HepG2 (cell line): ENCODE data around the gene SSNA1. TPM values are rescaled to one million over a fixed set of nuclear protein-coding genes. Genes with fewer than 3 reads are reported as not detected.

Experiments used
- ATAD3A ChIP-seq: sonication (generic); formaldehyde crosslinking; IDR thresholded peaks from 2 replicates; pipeline ENCODE4 v1.4.0; 2020; ENCODE audit warnings: missing genetic modification reagents
- CC2D1A ChIP-seq: sonication (generic); formaldehyde crosslinking; IDR thresholded peaks from 2 replicates; pipeline ENCODE4 v1.8.1; 2023; ENCODE audit warnings: mild to moderate bottlenecking, missing genetic modification reagents
- CEBPB ChIP-seq: IDR thresholded peaks from 2 replicates; pipeline ENCODE4 v1.6.1; 2011; ENCODE audit warnings: low read depth, low read length, improper control_type of control experiment, borderline replicate concordance
- ISL2 ChIP-seq: sonication (generic); formaldehyde crosslinking; IDR thresholded peaks from 2 replicates; pipeline ENCODE4 v1.5.0; 2020; ENCODE audit warnings: missing genetic modification reagents
- KDM6A ChIP-seq: IDR thresholded peaks from 2 replicates; pipeline ENCODE4 v1.6.1; 2016; ENCODE audit warnings: low read depth
- PHF8 ChIP-seq: sonication (generic); formaldehyde crosslinking; IDR thresholded peaks from 2 replicates; pipeline ENCODE4 v1.5.0; 2020; ENCODE audit warnings: missing genetic modification reagents
- POLR2A ChIP-seq, 2 experiments: IDR thresholded peaks; 2 replicates each; pipeline ENCODE4 v1.6.1; 2011; ENCODE audit warnings: low read depth in 2 of 2, low read length in 2 of 2, mild to moderate bottlenecking in 1 of 2, moderate library complexity in 1 of 2; ENCODE audit not compliant: insufficient read depth in 1 of 2
- SATB2 ChIP-seq: sonication (generic); formaldehyde crosslinking; IDR thresholded peaks from 2 replicates; pipeline ENCODE4 v1.5.0; 2020; ENCODE audit warnings: missing genetic modification reagents
- SKI ChIP-seq: fragments of 450-650 bp; IDR thresholded peaks from one replicate; pipeline ENCODE4 v1.6.1; 2018; ENCODE audit warnings: mild to moderate bottlenecking; ENCODE audit not compliant: partially characterized antibody
- SP2 ChIP-seq: sonication (generic); formaldehyde crosslinking; IDR thresholded peaks from 2 replicates; pipeline ENCODE4 v1.5.1; 2020; ENCODE audit warnings: mild to moderate bottlenecking, missing genetic modification reagents
- SYNCRIP ChIP-seq: fragments of 200-400 bp; formaldehyde crosslinking; IDR thresholded peaks from 2 replicates; pipeline ENCODE4 v1.6.1; 2018; ENCODE audit warnings: mild to moderate bottlenecking, low read depth, low read length; ENCODE audit not compliant: insufficient read depth
- ZNF136 ChIP-seq: sonication (generic); formaldehyde crosslinking; IDR thresholded peaks from 2 replicates; pipeline ENCODE4 v1.8.1; 2022; ENCODE audit warnings: low read depth, mild to moderate bottlenecking, moderate library complexity, missing genetic modification reagents
- ZNF225 ChIP-seq: sonication (generic); formaldehyde crosslinking; IDR thresholded peaks from 2 replicates; pipeline ENCODE4 v1.4.0; 2020; ENCODE audit warnings: mild to moderate bottlenecking, missing genetic modification reagents
- ZNF33B ChIP-seq: sonication (generic); formaldehyde crosslinking; IDR thresholded peaks from 2 replicates; pipeline ENCODE4 v1.5.1; 2020; ENCODE audit warnings: mild to moderate bottlenecking, missing genetic modification reagents
- ZNF652 ChIP-seq: IDR thresholded peaks from 2 replicates; pipeline ENCODE4 v1.6.1; 2016; ENCODE audit warnings: low read depth, borderline replicate concordance
- ZNF777 ChIP-seq: sonication (generic); formaldehyde crosslinking; IDR thresholded peaks from 2 replicates; pipeline ENCODE4 v1.4.0; 2020; ENCODE audit warnings: missing genetic modification reagents
- ZNF841 ChIP-seq: sonication (generic); formaldehyde crosslinking; IDR thresholded peaks from 2 replicates; pipeline ENCODE4 v1.8.1; 2023; ENCODE audit warnings: missing genetic modification reagents, borderline replicate concordance
- polyA plus RNA-seq, 8 experiments: library from polyadenylated mRNA; depleted of rRNA in 3 of 8; stranded (reverse) in 7 of 8; unstranded in 1 of 8; fragments of >200 nt; fragmentation: Illumina TruSeq in 4 of 8; extraction: Trizol in 4 of 8; gene quantifications; 2 replicates each; pipeline versions ENCODE4 v1.2.1 to v1.2.3, GENCODE V29; 2011 to 2016; ENCODE audit warnings: low read depth in 4 of 8, missing spikeins in 1 of 8, mixed read lengths in 1 of 8; ENCODE audit not compliant: insufficient read depth in 1 of 8
- total RNA-seq, 5 experiments: library from RNA; depleted of rRNA; stranded (reverse); fragments of >200 nt; fragmentation: Illumina TruSeq; extraction: Trizol; gene quantifications; 2 replicates each; pipeline ENCODE4 v1.2.3, GENCODE V29; 2016; ENCODE audit warnings: low read depth in 1 of 5
- TF ChIP-seq, protein P1 (sequence below), 2 experiments: sonication (generic) in 1 of 2; formaldehyde crosslinking in 1 of 2; IDR thresholded peaks; 2 replicates each; pipeline versions ENCODE4 v1.4.0 to v1.6.1; 2016 to 2020; ENCODE audit warnings: borderline replicate concordance in 1 of 2, low read depth in 1 of 2, mild to moderate bottlenecking in 1 of 2, missing genetic modification reagents in 1 of 2
- TF ChIP-seq, protein P2 (sequence below): sonication (generic); formaldehyde crosslinking; IDR thresholded peaks from 2 replicates; pipeline ENCODE4 v1.4.0; 2020; ENCODE audit warnings: mild to moderate bottlenecking, missing genetic modification reagents, borderline replicate concordance
- TF ChIP-seq, protein P3 (sequence below): sonication (generic); formaldehyde crosslinking; IDR thresholded peaks from 2 replicates; pipeline ENCODE4 v1.4.0; 2020; ENCODE audit warnings: missing genetic modification reagents, borderline replicate concordance
- TF ChIP-seq, protein P4 (sequence below): sonication (generic); formaldehyde crosslinking; IDR thresholded peaks from 2 replicates; pipeline ENCODE4 v1.5.0; 2020; ENCODE audit warnings: mild to moderate bottlenecking, low read depth, missing genetic modification reagents, borderline replicate concordance
- TF ChIP-seq, protein P5 (sequence below): IDR thresholded peaks from 2 replicates; pipeline ENCODE4 v1.6.1; 2016; ENCODE audit warnings: low read depth, borderline replicate concordance

SSNA1 gene
- total and polyA plus RNA-seq, 2 of the 13 experiments (the other 11 are each of a cell fraction or from before 2014, with no cell fraction given), result 35.9 to 49.4 TPM

DNA sequence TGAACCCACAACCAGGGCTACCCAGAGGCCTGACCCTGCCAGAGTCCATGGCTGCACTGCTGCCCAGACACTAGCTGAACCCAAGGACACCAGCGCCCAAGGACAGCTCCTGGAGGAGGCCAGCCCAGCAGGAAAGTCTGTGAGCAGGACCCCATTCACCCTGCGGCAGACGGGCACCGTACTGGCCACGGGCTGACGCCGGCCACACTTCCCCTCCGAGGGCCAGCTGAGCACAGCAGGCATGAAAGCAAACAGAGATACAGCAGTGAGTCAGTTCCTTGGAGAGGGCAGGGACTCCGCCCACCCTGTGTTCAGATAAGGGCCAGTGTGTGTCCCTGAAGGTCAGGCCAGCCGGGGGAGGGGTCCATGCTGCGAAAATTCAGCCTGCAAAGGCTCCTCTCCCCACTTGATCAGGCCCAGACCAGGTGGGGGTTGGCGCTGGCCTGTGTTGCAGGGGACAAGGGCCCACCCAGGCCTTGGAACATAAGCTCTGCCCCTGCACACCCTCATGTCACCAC is 30.3 kb downstream of the SSNA1 start (continued):
- TF ChIP-seq, protein P1, sequence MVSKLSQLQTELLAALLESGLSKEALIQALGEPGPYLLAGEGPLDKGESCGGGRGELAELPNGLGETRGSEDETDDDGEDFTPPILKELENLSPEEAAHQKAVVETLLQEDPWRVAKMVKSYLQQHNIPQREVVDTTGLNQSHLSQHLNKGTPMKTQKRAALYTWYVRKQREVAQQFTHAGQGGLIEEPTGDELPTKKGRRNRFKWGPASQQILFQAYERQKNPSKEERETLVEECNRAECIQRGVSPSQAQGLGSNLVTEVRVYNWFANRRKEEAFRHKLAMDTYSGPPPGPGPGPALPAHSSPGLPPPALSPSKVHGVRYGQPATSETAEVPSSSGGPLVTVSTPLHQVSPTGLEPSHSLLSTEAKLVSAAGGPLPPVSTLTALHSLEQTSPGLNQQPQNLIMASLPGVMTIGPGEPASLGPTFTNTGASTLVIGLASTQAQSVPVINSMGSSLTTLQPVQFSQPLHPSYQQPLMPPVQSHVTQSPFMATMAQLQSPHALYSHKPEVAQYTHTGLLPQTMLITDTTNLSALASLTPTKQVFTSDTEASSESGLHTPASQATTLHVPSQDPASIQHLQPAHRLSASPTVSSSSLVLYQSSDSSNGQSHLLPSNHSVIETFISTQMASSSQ (IDR thresholded peaks at IDR 0.05; ENCODE audit: low read depth), result no peak
- TF ChIP-seq, protein P1 (CRISPR knock-in tag; IDR thresholded peaks at IDR 0.05; ENCODE audit: borderline replicate concordance), result no peak
- peak; percentile 47; the same call in 1 of the 2 replicates for TF ChIP-seq SP2
- no peak for TF ChIP-seq KDM6A (CRISPR knock-in tag)
- no peak for TF ChIP-seq ZNF841 (CRISPR knock-in tag)
- no peak for TF ChIP-seq CEBPB
- no peak; the same call in 1 of the 2 replicates for TF ChIP-seq PHF8 (CRISPR knock-in tag)
- TF ChIP-seq, protein P2, sequence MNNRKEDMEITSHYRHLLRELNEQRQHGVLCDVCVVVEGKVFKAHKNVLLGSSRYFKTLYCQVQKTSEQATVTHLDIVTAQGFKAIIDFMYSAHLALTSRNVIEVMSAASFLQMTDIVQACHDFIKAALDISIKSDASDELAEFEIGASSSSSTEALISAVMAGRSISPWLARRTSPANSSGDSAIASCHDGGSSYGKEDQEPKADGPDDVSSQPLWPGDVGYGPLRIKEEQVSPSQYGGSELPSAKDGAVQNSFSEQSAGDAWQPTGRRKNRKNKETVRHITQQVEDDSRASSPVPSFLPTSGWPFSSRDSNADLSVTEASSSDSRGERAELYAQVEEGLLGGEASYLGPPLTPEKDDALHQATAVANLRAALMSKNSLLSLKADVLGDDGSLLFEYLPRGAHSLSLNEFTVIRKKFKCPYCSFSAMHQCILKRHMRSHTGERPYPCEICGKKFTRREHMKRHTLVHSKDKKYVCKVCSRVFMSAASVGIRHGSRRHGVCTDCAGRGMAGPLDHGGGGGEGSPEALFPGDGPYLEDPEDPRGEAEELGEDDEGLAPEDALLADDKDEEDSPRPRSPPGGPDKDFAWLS (CRISPR knock-in tag), result no peak
- no peak for TF ChIP-seq ISL2 (CRISPR knock-in tag)
- no peak for TF ChIP-seq ZNF777
- TF ChIP-seq, protein P3, sequence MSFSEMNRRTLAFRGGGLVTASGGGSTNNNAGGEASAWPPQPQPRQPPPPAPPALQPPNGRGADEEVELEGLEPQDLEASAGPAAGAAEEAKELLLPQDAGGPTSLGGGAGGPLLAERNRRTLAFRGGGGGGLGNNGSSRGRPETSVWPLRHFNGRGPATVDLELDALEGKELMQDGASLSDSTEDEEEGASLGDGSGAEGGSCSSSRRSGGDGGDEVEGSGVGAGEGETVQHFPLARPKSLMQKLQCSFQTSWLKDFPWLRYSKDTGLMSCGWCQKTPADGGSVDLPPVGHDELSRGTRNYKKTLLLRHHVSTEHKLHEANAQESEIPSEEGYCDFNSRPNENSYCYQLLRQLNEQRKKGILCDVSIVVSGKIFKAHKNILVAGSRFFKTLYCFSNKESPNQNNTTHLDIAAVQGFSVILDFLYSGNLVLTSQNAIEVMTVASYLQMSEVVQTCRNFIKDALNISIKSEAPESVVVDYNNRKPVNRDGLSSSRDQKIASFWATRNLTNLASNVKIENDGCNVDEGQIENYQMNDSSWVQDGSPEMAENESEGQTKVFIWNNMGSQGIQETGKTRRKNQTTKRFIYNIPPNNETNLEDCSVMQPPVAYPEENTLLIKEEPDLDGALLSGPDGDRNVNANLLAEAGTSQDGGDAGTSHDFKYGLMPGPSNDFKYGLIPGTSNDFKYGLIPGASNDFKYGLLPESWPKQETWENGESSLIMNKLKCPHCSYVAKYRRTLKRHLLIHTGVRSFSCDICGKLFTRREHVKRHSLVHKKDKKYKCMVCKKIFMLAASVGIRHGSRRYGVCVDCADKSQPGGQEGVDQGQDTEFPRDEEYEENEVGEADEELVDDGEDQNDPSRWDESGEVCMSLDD, result peak; percentile 56; the same call in 1 of the 2 replicates
- no peak for TF ChIP-seq SATB2 (CRISPR knock-in tag)
- TF ChIP-seq ZNF652 (CRISPR knock-in tag), result no peak
- no peak for TF ChIP-seq ZNF225 (CRISPR knock-in tag)
- TF ChIP-seq POLR2A (IDR thresholded peaks at IDR 0.05; ENCODE audit: insufficient read depth in 1 of 2, low read depth in 2 of 2, low read length in 2 of 2), result no peak; a peak in 1 of 4 replicates
- TF ChIP-seq, protein P4, sequence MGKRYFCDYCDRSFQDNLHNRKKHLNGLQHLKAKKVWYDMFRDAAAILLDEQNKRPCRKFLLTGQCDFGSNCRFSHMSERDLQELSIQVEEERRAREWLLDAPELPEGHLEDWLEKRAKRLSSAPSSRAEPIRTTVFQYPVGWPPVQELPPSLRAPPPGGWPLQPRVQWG (CRISPR knock-in tag), result no peak
- TF ChIP-seq ATAD3A (CRISPR knock-in tag), result no peak
- no peak for TF ChIP-seq SYNCRIP
- no peak for TF ChIP-seq ZNF136 (CRISPR knock-in tag)
- no peak for TF ChIP-seq ZNF33B (CRISPR knock-in tag)
- TF ChIP-seq CC2D1A (CRISPR knock-in tag), result no peak
- TF ChIP-seq, protein P5, sequence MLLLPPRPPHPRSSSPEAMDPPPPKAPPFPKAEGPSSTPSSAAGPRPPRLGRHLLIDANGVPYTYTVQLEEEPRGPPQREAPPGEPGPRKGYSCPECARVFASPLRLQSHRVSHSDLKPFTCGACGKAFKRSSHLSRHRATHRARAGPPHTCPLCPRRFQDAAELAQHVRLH, result no peak
- peak; percentile 49 for TF ChIP-seq SKI
